ENCODE results near the gene TSPAN33. TPM values are rescaled to one million over a fixed set of nuclear protein-coding genes. Genes with fewer than 3 reads are reported as not detected.
A peak's percentile ranks its signal among the peaks of the same experiment; 100 is the strongest.

The TSPAN33 gene
- total and polyA plus RNA-seq, 8 donors: 2.3 to 5.7 (median 5.1) TPM

- H3K9me3 ChIP-seq: no peaks in the 10 kb centered on the region
- no peaks in the 10 kb centered on the region for H3K27me3 ChIP-seq
- DNase-seq: no peak
- no peaks in the 10 kb centered on the region for H3K36me3 ChIP-seq
- no peak for TF ChIP-seq CTCF (IDR thresholded peaks at IDR 0.05)
- intact Hi-C loops (cut with DNase I): no loop called here
- peaks cover 0 to 6% of the 10 kb centered on the region in 2 donors for H3K4me1 ChIP-seq
- H3K4me3 ChIP-seq: no peak overlapping the region
- peak overlapping the region in 1 of 2 donors; percentile 55 for H3K27ac ChIP-seq
- no peak for ATAC-seq
These were observed 10.0 kb upstream of the TSPAN33 start for GRCh38 chr7:129134356-129134987.

- H3K27ac ChIP-seq: peak overlapping the region; percentile 24 to 70
- no peak overlapping the region for H3K4me3 ChIP-seq
- DNase-seq (no peak), ATAC-seq (peak; percentile 32)
- TF ChIP-seq CTCF (IDR thresholded peaks at IDR 0.05): no peak
- no peaks in the 10 kb centered on the region for H3K9me3 ChIP-seq
- no peaks in the 10 kb centered on the region for H3K36me3 ChIP-seq
- H3K27me3 ChIP-seq: peaks cover 6 to 9% of the 10 kb centered on the region in 2 donors
- peaks cover 0 to 6% of the 10 kb centered on the region in 2 donors for H3K4me1 ChIP-seq
- intact Hi-C loops (cut with DNase I): no loop called here
These were observed 7.4 kb upstream of the TSPAN33 start for GRCh38 chr7:129136887-129137642.

- Histone ChIP-seq H3K27me3 (peaks cover 22 to 72% of the 10 kb centered on the region in 2 donors), H3K4me1 (peaks cover 0 to 15% of the 10 kb centered on the region in 2 donors), H3K9me3 (no peaks in the 10 kb centered on the region), H3K36me3 (no peaks in the 10 kb centered on the region), H3K4me3 (no peak overlapping the region), H3K27ac (no peak overlapping the region)
- ATAC-seq (no peak), DNase-seq (no peak)
- intact Hi-C loops (cut with DNase I): no loop called here
- no peak for TF ChIP-seq CTCF (IDR thresholded peaks at IDR 0.05)
These were observed 798 bp upstream of the TSPAN33 start for GRCh38 chr7:129143724-129144094.

GRCh38 chr7:129144834-129145668, 544 bp downstream of the TSPAN33 start:
- no peak overlapping the region for H3K27ac ChIP-seq
- ATAC-seq: no peak

More at GRCh38 chr7:129144834-129145668, 544 bp downstream of the TSPAN33 start:
- peak in 1 of 4 donors; percentile 75 for DNase-seq
- no peaks in the 10 kb centered on the region for H3K36me3 ChIP-seq
- H3K4me3 ChIP-seq: peak overlapping the region; percentile 15 to 40
- no peak for TF ChIP-seq CTCF (IDR thresholded peaks at IDR 0.05)
- H3K4me1 ChIP-seq: peaks cover 0 to 28% of the 10 kb centered on the region in 2 donors
- intact Hi-C loops (cut with DNase I): no loop called here
- H3K9me3 ChIP-seq: no peaks in the 10 kb centered on the region
- peaks cover 22 to 82% of the 10 kb centered on the region in 2 donors for H3K27me3 ChIP-seq
